Measurements from ENCODE around the gene FXR2. TPM values are rescaled to one million over a fixed set of nuclear protein-coding genes. Genes with fewer than 3 reads are reported as not detected.

Gene FXR2
- total and polyA plus RNA-seq, 10 of the 15 experiments (the other 5 are each of a cell fraction or from before 2014, with no cell fraction given) = 1.6 to 33.3 (median 22.0) TPM

GRCh38 chr17:7629939-7630571 is 15.4 kb upstream of the FXR2 start, which contains the start of gene SHBG:
SHBG (plus strand) TSS chr17:7630135; CDS start chr17:7630173, 38 bp downstream.
- no peaks in the 10 kb centered on the region for H3K9me3 ChIP-seq (replicated peaks; ENCODE audit: control insufficient read depth, insufficient read depth, low read length)
- BruUV-seq (replicated peaks) = no TSS peak
- intact Hi-C loops (cut with micrococcal nuclease; ENCODE audit: unreplicated experiment) (loop anchor here (5.0 kb wide), 1 partner anchor 47 kb away; no protein-coding TSS in a partner anchor), in situ Hi-C loops (cut with MboI) (no loop called here)
- DNase-seq (ENCODE audit: low read depth, low spot score) (no peak), FAIRE-seq (no peak), ATAC-seq (no peak)
- TF ChIP-seq TARDBP (IDR thresholded peaks at IDR 0.05; ENCODE audit: borderline replicate concordance) (no peak), JUNB (IDR thresholded peaks at IDR 0.05) (no peak), SMC3 (IDR thresholded peaks at IDR 0.05; ENCODE audit: borderline replicate concordance, low read length) (no peak), FOXK2 (IDR thresholded peaks at IDR 0.05) (no peak), KDM1A (IDR thresholded peaks at IDR 0.05; ENCODE audit: borderline replicate concordance) (no peak), RFX5 (IDR thresholded peaks at IDR 0.05; ENCODE audit: low read depth, low read length) (no peak), BCL11A (IDR thresholded peaks at IDR 0.05; ENCODE audit: low read depth, low read length) (no peak), CEBPB (IDR thresholded peaks at IDR 0.05; ENCODE audit: borderline replicate concordance in 1 of 2, low read depth in 2 of 2, low read length in 2 of 2) (no peak), ZNF384 (IDR thresholded peaks at IDR 0.05; ENCODE audit: borderline replicate concordance, low read depth, low read length) (no peak), POU2F2 (IDR thresholded peaks at IDR 0.05; ENCODE audit: borderline replicate concordance, low read depth, low read length) (no peak), EGR1 (IDR thresholded peaks at IDR 0.05; ENCODE audit: borderline replicate concordance in 1 of 2, low read depth in 2 of 2, low read length in 2 of 2) (no peak), ESRRA (IDR thresholded peaks at IDR 0.05; ENCODE audit: low read length) (no peak), MXI1 (IDR thresholded peaks at IDR 0.05; ENCODE audit: low read depth, low read length) (no peak)
- ChIA-PET SMC1A (ENCODE audit: uncharacterized antibody, unreplicated experiment) (interaction anchor here (0.8 to 1.6 kb wide), 4 partner anchors 38 to 60 kb away, joined by 3 to 6 read pairs (median 3); partner anchors contain the start of genes MPDU1, TP53 and WRAP53), CTCF (interaction anchor here (8.2 kb wide), 1 partner anchor 58 kb away, joined by 128 read pairs; the partner anchor contains the start of genes TP53 and WRAP53), RAD21 (ENCODE audit: unreplicated experiment) (interaction anchor here (1.0 kb wide), 1 partner anchor 57 kb away, joined by 4 read pairs; the partner anchor contains the start of gene TP53), POLR2A (interaction anchor here (0.6 to 1.4 kb wide), 3 partner anchors 29 to 271 kb away, joined by 3 to 8 read pairs (median 4); partner anchors contain the start of genes TP53 and WRAP53)
- H3K4me1 ChIP-seq (ENCODE audit: control insufficient read depth, insufficient read depth, low read length) = peaks cover 3% of the 10 kb centered on the region
- no peaks in the 10 kb centered on the region for H3K36me3 ChIP-seq (ENCODE audit: control insufficient read depth in 2 of 2, insufficient read depth in 2 of 2, low read length in 1 of 2)
- no peak within 1 kb of the TSS for H3K4me2 ChIP-seq (ENCODE audit: control insufficient read depth, insufficient read depth)
- H3K9ac ChIP-seq (ENCODE audit: control insufficient read depth, insufficient read depth, low read length) = no peak within 1 kb of the TSS
- WGBS (ENCODE audit: insufficient coverage, insufficient replicate concordance, low lambda C conversion rate, missing lambda C conversion rate) = 64% methylated on average over 13 of the region's 13 CpGs
- peaks cover 2% of the 10 kb centered on the region for H3K79me2 ChIP-seq (ENCODE audit: control insufficient read depth, insufficient read depth, low read length)
- H4K20me1 ChIP-seq (ENCODE audit: control insufficient read depth, insufficient read depth) = no peaks in the 10 kb centered on the region
- no peaks in the 10 kb centered on the region for H3K27me3 ChIP-seq (replicated peaks in 1 of 2; ENCODE audit: control insufficient read depth in 2 of 2, insufficient read depth in 2 of 2, low read length in 1 of 2)
- no peak within 1 kb of the TSS for H3K27ac ChIP-seq (ENCODE audit: control insufficient read depth, insufficient read depth)
- no peak within 1 kb of the TSS for H3K4me3 ChIP-seq
- no peak within 1 kb of the TSS for H2AFZ ChIP-seq (ENCODE audit: control insufficient read depth, low read depth, low read length)
